Left lung (tissue), 10 donors: ENCODE measurements around the gene RAX2. TPM values are rescaled to one million over a fixed set of nuclear protein-coding genes. Genes with fewer than 3 reads are reported as not detected.
"Not testable (repeated sequence)": the region's sequence is repeated elsewhere in the genome, so short reads cannot be mapped to it uniquely, and the experiment has no call there.

ENCODE experiments used
- ATAC-seq: fragments of 200-7000 bp; cut with Tn5 transposase; one replicate; pipeline ENCODE4 v1.9.1; 2020; ENCODE audit warnings: moderate library complexity
- DNase-seq, 4 donors: peaks; one replicate each; pipeline ENCODE4 v3.0.0-alpha.2; 2013 to 2020
- H3K27ac ChIP-seq, 2 donors: fragments of 200-600 bp; sonication (generic) in 1 of 2; one replicate each; pipeline versions ENCODE4 v1.5.0 to v1.8.0; 2020 to 2021
- H3K27me3 ChIP-seq, 2 donors: fragments of 200-600 bp; sonication (generic) in 1 of 2; one replicate each; pipeline versions ENCODE4 v1.5.0 to v1.8.0; 2020 to 2021
- H3K36me3 ChIP-seq, 2 donors: fragments of 200-600 bp; sonication (generic) in 1 of 2; one replicate each; pipeline versions ENCODE4 v1.5.0 to v1.8.0; 2020 to 2021
- H3K4me1 ChIP-seq, 2 donors: fragments of 200-600 bp; one replicate each; pipeline ENCODE4 v1.8.0; 2021
- H3K4me3 ChIP-seq, 2 donors: fragments of 200-600 bp; sonication (generic) in 1 of 2; one replicate each; pipeline versions ENCODE4 v1.5.0 to v1.8.0; 2020 to 2021; ENCODE audit warnings: mild to moderate bottlenecking in 1 of 2
- H3K9me3 ChIP-seq, 2 donors: fragments of 200-600 bp; sonication (generic) in 1 of 2; one replicate each; pipeline versions ENCODE4 v1.5.0 to v1.8.0; 2020 to 2021
- intact Hi-C, 2 donors: fragments of 100-400 bp; cut with DNase I; formaldehyde crosslinking; loops; one replicate each; pipeline versions ENCODE4 v1.11.2 to v1.14.2; 2022
- polyA plus RNA-seq, 6 donors: library from polyadenylated mRNA; unstranded; fragments of 120-200 nt; gene quantifications; one replicate each; pipeline ENCODE4 v1.2.1, GENCODE V29; 2013; ENCODE audit not compliant: insufficient read length in 6 of 6
- total RNA-seq, 2 donors: library from RNA; stranded (reverse); fragmentation: NEBNext Ultra II Directional; extraction: Animal tissue kit (Norgen Biotek cat#: 25700); gene quantifications; one replicate each; pipeline ENCODE4 v1.2.1, GENCODE V29; 2021
- TF ChIP-seq, protein P1 (sequence below), 2 donors: fragments of 200-600 bp; sonication (generic) in 1 of 2; IDR thresholded peaks; one replicate each; pipeline versions ENCODE4 v1.5.0 to v1.8.0; 2021; ENCODE audit warnings: antibody characterized with exemption in 2 of 2
- donor health status: DM: no; HTN: yes; CAD: no.
- donor health status: DM: no; HTN: no; CAD: no.

Gene RAX2
- total and polyA plus RNA-seq, 8 donors = 0.08 TPM; not detected in 7

DNA sequence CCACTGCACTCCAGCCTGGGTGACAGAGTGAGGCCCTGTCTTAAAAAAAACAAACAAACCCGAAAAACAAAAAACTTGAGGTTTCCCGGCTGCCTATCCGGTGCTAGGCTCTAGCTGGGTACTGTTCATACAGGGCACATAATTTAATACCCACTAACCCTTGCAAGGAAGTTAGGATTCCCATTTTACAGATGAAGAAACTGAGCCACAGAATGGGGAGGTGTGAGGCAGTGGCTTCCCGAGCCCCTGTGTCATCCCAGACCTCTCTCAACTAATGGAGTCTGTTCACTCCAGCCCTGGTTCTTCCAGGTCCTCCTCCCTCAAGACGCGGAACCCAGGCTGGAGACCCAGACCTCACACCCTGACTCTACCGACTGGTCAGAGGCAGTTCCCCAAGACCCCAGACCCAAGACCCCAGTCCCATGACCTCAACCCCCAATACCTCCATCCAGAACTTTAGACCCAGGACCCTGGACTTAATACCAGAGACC, 11.1 kb downstream of the RAX2 start:
- intact Hi-C loops = no loop called here

DNA sequence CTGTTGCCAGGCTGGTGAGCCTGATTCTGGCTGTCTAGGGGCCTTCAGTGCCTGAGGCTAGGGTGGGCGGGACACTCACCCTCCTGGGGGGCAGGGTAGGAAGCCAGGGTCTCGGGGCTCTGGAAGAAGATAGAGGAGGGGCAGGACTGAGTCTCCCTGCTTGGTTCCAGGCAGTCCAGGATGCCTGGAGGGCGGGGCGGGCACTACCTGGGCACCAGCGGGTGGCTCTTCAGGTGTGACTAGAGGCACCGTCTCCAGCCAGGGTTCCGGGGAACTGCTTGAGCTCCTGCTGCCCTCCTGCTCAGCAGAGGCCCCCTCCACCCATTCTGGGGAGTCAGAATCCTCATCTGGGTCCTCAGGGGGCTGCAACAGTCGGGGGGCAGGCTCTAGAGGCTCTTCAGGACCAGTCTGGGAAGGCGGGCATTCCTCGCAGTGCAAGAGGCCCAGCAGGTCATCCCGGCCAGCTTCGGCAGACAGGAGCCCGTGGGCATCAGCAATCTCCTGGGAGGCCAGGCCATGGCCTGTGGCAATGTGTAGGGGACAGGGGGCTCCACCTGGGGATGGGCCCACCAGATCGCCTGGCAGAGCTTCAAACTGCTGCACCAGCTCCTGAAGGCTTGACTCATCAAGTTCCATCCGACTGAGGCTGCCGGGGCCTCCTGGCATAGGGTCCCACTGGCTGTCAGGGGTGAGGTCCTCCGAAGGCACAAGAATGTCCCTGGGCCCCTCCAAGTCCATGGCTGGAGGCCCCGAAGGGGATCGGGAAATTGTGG, 12.4 kb downstream of the RAX2 start:
- intact Hi-C loops = no loop called here
- H3K27ac ChIP-seq = no peak overlapping the region
- ATAC-seq = no peak
- no peak for DNase-seq
- no peaks in the 10 kb centered on the region for H3K9me3 ChIP-seq
- no peak overlapping the region for H3K4me3 ChIP-seq
- H3K36me3 ChIP-seq = peaks cover 0 to 29% of the 10 kb centered on the region in 2 donors
- H3K4me1 ChIP-seq = peaks cover 3 to 47% of the 10 kb centered on the region in 2 donors
- TF ChIP-seq, protein P1, sequence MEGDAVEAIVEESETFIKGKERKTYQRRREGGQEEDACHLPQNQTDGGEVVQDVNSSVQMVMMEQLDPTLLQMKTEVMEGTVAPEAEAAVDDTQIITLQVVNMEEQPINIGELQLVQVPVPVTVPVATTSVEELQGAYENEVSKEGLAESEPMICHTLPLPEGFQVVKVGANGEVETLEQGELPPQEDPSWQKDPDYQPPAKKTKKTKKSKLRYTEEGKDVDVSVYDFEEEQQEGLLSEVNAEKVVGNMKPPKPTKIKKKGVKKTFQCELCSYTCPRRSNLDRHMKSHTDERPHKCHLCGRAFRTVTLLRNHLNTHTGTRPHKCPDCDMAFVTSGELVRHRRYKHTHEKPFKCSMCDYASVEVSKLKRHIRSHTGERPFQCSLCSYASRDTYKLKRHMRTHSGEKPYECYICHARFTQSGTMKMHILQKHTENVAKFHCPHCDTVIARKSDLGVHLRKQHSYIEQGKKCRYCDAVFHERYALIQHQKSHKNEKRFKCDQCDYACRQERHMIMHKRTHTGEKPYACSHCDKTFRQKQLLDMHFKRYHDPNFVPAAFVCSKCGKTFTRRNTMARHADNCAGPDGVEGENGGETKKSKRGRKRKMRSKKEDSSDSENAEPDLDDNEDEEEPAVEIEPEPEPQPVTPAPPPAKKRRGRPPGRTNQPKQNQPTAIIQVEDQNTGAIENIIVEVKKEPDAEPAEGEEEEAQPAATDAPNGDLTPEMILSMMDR (IDR thresholded peaks at IDR 0.05) = no peak
- no peaks in the 10 kb centered on the region for H3K27me3 ChIP-seq

More for the DNA sequence above, 11.1 kb downstream of the RAX2 start:
- DNase-seq = peak in 1 of 4 donors; percentile 13
- ATAC-seq = no peak
- H3K27me3 ChIP-seq = no peaks in the 10 kb centered on the region
- H3K4me1 ChIP-seq = peaks cover 3 to 47% of the 10 kb centered on the region in 2 donors
- peaks cover 0 to 39% of the 10 kb centered on the region in 2 donors for H3K36me3 ChIP-seq
- peak overlapping the region; percentile 59 to 93 for H3K4me3 ChIP-seq
- TF ChIP-seq, protein P1 (IDR thresholded peaks at IDR 0.05) = no peak
- H3K27ac ChIP-seq = peak overlapping the region; percentile 98 to 99
- H3K9me3 ChIP-seq = no peaks in the 10 kb centered on the region

DNA sequence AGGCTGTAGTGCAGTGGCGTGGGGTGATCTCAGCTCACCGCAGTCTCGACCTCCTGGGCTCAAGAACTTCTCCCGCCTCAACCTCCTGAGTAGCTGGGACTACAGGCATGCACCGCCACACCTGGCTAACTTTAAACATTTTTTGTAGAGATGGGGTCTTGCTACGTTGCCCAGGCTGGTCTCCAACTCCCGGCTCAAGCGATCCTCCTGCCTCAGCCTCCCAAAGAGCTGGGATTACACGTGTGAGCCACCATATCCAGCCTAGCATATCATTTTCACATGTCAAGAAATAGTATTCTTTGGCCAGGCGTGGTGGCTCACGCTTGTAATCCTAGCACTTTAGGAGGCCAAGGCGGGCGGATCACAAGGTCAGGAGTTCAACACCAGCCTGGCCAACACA, 13.7 kb downstream of the RAX2 start:
- H3K4me1 ChIP-seq = peaks cover 3 to 37% of the 10 kb centered on the region in 2 donors
- DNase-seq, H3K27ac ChIP-seq, H3K4me3 ChIP-seq, H3K27me3 ChIP-seq, H3K9me3 ChIP-seq, ATAC-seq, intact Hi-C loops: not testable (repeated sequence)
- peaks cover 0 to 41% of the 10 kb centered on the region in 2 donors for H3K36me3 ChIP-seq

DNA sequence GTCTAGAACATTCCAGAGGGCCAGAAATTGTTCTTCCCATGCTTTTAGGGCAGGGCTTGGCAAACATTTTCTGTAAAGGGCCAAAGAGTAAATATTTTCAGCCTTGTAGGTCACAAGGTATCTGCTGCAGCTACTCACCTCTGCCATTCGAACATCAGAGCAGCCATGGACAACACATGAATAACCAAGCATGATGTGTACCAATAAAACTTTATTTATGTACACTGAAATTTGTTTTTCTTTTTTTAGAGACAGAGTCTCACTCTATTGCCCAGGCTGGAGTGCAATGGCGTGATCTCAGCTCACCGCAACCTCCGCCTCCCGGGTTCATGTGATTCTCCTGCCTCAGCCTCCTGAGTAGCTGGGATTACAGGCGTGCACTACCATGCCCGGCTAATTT, 14.3 kb downstream of the RAX2 start:
- H3K9me3 ChIP-seq, intact Hi-C loops, DNase-seq, H3K27me3 ChIP-seq, ATAC-seq, H3K4me3 ChIP-seq, H3K27ac ChIP-seq: not testable (repeated sequence)
- Histone ChIP-seq H3K36me3 (peaks cover 0 to 47% of the 10 kb centered on the region in 2 donors), H3K4me1 (peaks cover 3 to 32% of the 10 kb centered on the region in 2 donors)

DNA sequence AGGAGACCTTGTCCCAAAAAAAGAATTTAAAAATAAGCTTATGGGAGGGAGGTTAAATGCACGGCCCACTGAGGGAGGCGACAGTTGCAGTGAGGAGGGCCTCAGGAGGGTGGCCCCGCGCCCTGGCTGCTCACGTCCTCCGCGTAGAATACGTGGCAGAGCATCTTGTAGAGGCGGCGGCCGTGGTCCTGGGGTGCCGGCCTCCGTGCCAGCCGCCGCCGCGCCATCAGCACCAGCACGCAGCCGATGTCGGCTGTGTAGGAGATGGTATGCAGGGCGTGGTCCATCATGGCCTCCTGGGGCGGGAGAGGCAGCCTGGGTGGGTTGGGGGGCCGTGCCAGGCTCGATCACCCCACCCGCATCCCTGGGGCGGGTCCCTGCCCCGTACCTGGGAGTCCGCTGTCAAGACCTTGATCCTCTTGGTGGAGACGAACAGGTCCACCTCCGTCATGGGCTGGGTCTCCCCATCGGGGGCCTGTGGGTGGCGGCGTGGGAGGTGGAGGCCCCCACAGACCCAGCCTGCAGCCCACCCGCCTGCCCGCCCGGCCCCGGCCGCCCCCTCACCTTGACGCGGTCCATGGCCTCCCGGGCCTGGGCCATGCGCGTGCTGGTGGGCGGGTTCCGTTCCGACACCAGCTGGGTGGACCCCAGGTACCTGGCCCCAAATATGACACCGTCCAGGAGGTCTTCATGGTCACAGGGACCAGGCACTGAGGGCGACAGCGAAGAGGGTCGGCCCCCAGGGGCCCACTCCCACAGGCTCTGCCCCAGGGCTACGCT, 18.2 kb downstream of the RAX2 start:
- H3K4me3 ChIP-seq = no peak overlapping the region
- DNase-seq = peak in 1 of 4 donors; percentile 72
- peaks cover 0 to 74% of the 10 kb centered on the region in 2 donors for H3K36me3 ChIP-seq
- no peaks in the 10 kb centered on the region for H3K27me3 ChIP-seq
- TF ChIP-seq, protein P1 (IDR thresholded peaks at IDR 0.05) = no peak
- H3K27ac ChIP-seq = no peak overlapping the region
- H3K9me3 ChIP-seq = no peaks in the 10 kb centered on the region
- peaks cover 0 to 3% of the 10 kb centered on the region in 2 donors for H3K4me1 ChIP-seq
- ATAC-seq = no peak
- intact Hi-C loops = no loop called here

DNA sequence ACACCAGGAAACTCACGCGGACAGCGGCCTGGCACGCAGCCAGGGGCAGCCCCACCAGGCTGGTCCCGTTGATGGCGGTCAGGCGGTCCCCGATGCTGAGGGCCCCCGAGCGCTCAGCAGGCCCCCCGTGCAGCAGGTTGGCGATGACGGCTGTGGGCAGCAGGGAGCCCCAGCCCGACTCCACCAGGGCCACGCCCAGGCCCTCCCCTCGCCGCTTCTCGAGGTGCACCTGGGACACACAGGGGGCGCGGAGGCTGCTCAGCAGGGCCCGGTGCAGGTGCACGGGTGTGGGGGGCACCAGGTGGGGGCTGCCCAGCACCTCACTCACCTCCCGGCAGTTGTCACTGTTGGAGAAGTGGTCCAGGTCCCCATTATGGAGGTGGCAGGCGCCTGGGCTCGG, 19.5 kb downstream of the RAX2 start:
- intact Hi-C loops = no loop called here
- peaks cover 0 to 64% of the 10 kb centered on the region in 2 donors for H3K36me3 ChIP-seq

More for the DNA sequence above, 19.5 kb downstream of the RAX2 start:
- DNase-seq = peak in 1 of 4 donors; percentile 71
- TF ChIP-seq, protein P1 (IDR thresholded peaks at IDR 0.05) = no peak
- no peaks in the 10 kb centered on the region for H3K4me1 ChIP-seq
- ATAC-seq = no peak
- no peaks in the 10 kb centered on the region for H3K9me3 ChIP-seq
- no peak overlapping the region for H3K4me3 ChIP-seq
- H3K27me3 ChIP-seq = no peaks in the 10 kb centered on the region
- H3K27ac ChIP-seq = no peak overlapping the region
